NCI-H1092 (cell line): ENCODE data around the gene ROR1.
"Not testable (repeated sequence)": the region's sequence is repeated elsewhere in the genome, so short reads cannot be mapped to it uniquely, and the experiment has no call there.

ENCODE experiments used
- DNase-seq: peaks from one replicate; lab custom pipeline; 2025; lab: John Stamatoyannopoulos, UW

Gene ROR1

GRCh38 chr1:64061430-64062104 is 287.8 kb downstream of the ROR1 start:
- DNase-seq = no peak

GRCh38 chr1:64062529-64062928 is 288.7 kb downstream of the ROR1 start:
- DNase-seq = no peak

GRCh38 chr1:64062941-64063581 is 289.2 kb downstream of the ROR1 start:
- DNase-seq = no peak

GRCh38 chr1:64065571-64065970 is 291.8 kb downstream of the ROR1 start:
- DNase-seq = no peak

- DNase-seq = no peak
Measured at GRCh38 chr1:64072089-64072793, 298.4 kb downstream of the ROR1 start.

- DNase-seq = no peak
Measured at GRCh38 chr1:64073705-64074104, 299.9 kb downstream of the ROR1 start.

GRCh38 chr1:64074767-64075166 is 300.9 kb downstream of the ROR1 start:
- DNase-seq = no peak

GRCh38 chr1:64077281-64077940 is 303.6 kb downstream of the ROR1 start:
- DNase-seq = no peak

GRCh38 chr1:64080941-64081562 is 307.2 kb downstream of the ROR1 start:
- no peak for DNase-seq

GRCh38 chr1:64082459-64082858 is 308.6 kb downstream of the ROR1 start:
- no peak for DNase-seq

GRCh38 chr1:64084451-64084850 is 310.6 kb downstream of the ROR1 start:
- no peak for DNase-seq

- no peak for DNase-seq
Measured at GRCh38 chr1:64087768-64088167, 314.0 kb downstream of the ROR1 start.

- DNase-seq = no peak
Measured at GRCh38 chr1:64090436-64090835, 316.6 kb downstream of the ROR1 start.

GRCh38 chr1:64092851-64093371 is 319.1 kb downstream of the ROR1 start:
- no peak for DNase-seq

- no peak for DNase-seq
Measured at GRCh38 chr1:64093941-64094340, 320.1 kb downstream of the ROR1 start.

- no peak for DNase-seq
Measured at GRCh38 chr1:64095832-64096231, 322.0 kb downstream of the ROR1 start.

- DNase-seq = no peak
Measured at GRCh38 chr1:64097859-64098258, 324.0 kb downstream of the ROR1 start.

GRCh38 chr1:64098436-64098835 is 324.6 kb downstream of the ROR1 start:
- DNase-seq = no peak

- no peak for DNase-seq
Measured at GRCh38 chr1:64098846-64099582, 325.2 kb downstream of the ROR1 start.

GRCh38 chr1:64100791-64101190 is 327.0 kb downstream of the ROR1 start:
- DNase-seq = no peak

GRCh38 chr1:64104585-64104984 is 330.8 kb downstream of the ROR1 start:
- DNase-seq = not testable (repeated sequence)
